HL-60 (cell line): Measurements from ENCODE around the gene PKD1L1.
"Not testable (repeated sequence)": the region's sequence is repeated elsewhere in the genome, so short reads cannot be mapped to it uniquely, and the experiment has no call there.

Source experiments
- DNase-seq, 2 experiments: peaks; one replicate each; pipeline ENCODE4 v3.0.0-alpha.2; 2010 to 2020; ENCODE audit warnings: low read depth in 1 of 2, low spot score in 1 of 2
- H3K27ac ChIP-seq: fragments of 250-450 bp; sonication (Bioruptor Pico); replicated peaks from 2 replicates; pipeline ENCODE4 v1.5.1; 2020; ENCODE audit warnings: mild to moderate bottlenecking, moderate library complexity
- H3K27me3 ChIP-seq: fragments of 250-450 bp; sonication (Bioruptor Pico); 2 replicates; pipeline ENCODE4 v1.5.1; 2021; ENCODE audit warnings: mild to moderate bottlenecking, moderate library complexity; ENCODE audit not compliant: insufficient read depth, poor library complexity, severe bottlenecking
- H3K4me3 ChIP-seq: replicated peaks from 2 replicates; pipeline ENCODE4 v1.5.1; 2011; ENCODE audit warnings: mild to moderate bottlenecking, control low read depth, low read length; ENCODE audit not compliant: insufficient read depth
- CTCF ChIP-seq: IDR thresholded peaks from one replicate; pipeline ENCODE4 v1.5.1; 2011; ENCODE audit warnings: low read length, control low read depth, inconsistent platforms; ENCODE audit not compliant: insufficient read depth
- GABPA ChIP-seq: IDR thresholded peaks from 2 replicates; pipeline ENCODE4 v1.6.1; 2012; ENCODE audit warnings: low read depth
- POLR2AphosphoS5 ChIP-seq: IDR thresholded peaks from 2 replicates; pipeline ENCODE4 v1.6.1; 2012; ENCODE audit warnings: low read depth
- REST ChIP-seq: IDR thresholded peaks from 2 replicates; pipeline ENCODE4 v1.6.1; 2012; ENCODE audit warnings: low read depth; ENCODE audit not compliant: insufficient replicate concordance
- SPI1 ChIP-seq: IDR thresholded peaks from 2 replicates; pipeline ENCODE4 v1.6.1; 2012; ENCODE audit warnings: low read depth, mild to moderate bottlenecking, borderline replicate concordance

The PKD1L1 gene

DNA sequence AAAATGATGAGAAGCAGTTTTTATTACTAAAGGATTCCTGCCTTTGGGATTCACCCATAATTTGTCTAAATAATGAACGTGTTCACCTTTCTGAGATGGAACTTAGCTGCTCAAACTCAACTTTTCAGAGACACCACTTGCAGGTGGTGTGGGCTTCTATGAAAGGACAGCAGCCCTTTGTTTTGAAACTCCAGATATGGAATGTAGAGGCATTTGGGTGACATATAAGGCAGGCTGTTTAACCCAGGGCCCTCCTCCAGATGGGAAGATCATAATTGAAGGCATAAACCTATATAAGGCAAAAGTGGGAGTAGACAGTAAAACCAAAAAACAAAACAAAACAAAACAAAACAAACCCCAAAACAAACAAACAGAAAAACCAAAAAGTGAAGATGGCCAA is 43.0 kb upstream of the PKD1L1 start:
- Histone ChIP-seq H3K4me3 (no peak overlapping the region), H3K27me3 (no peaks in the 10 kb centered on the region), H3K27ac (peak overlapping the region; percentile 68)
- no peak for DNase-seq
- TF ChIP-seq REST: no peak
- no peak for TF ChIP-seq SPI1
- TF ChIP-seq CTCF: no peak
- TF ChIP-seq GABPA: no peak
- TF ChIP-seq POLR2AphosphoS5: no peak

- no peak overlapping the region for H3K27ac ChIP-seq
- no peak overlapping the region for H3K4me3 ChIP-seq
- TF ChIP-seq POLR2AphosphoS5: no peak
- TF ChIP-seq REST: no peak
- no peak for TF ChIP-seq SPI1
- TF ChIP-seq CTCF: no peak
- no peak for TF ChIP-seq GABPA
- no peak for DNase-seq
- no peaks in the 10 kb centered on the region for H3K27me3 ChIP-seq
These were observed 42.3 kb upstream of the PKD1L1 start for GRCh38 chr7:47990592-47990991.

GRCh38 chr7:47989607-47990400 is 41.5 kb upstream of the PKD1L1 start:
- not testable (repeated sequence) for H3K27me3 ChIP-seq, DNase-seq, H3K27ac ChIP-seq, H3K4me3 ChIP-seq
- peak; percentile 21; the same call in 1 of the 2 replicates for TF ChIP-seq SPI1

GRCh38 chr7:47988496-47989386 is 40.5 kb upstream of the PKD1L1 start:
- Histone ChIP-seq H3K27me3 (no peaks in the 10 kb centered on the region), H3K4me3 (no peak overlapping the region), H3K27ac (no peak overlapping the region)
- DNase-seq: no peak
- TF ChIP-seq CTCF (peak; percentile 21), REST (no peak)
